HCT116 (cell line): ENCODE data around the gene RTN4RL1. TPM values are rescaled to one million over a fixed set of nuclear protein-coding genes. Genes with fewer than 3 reads are reported as not detected.

Experiments used
- ATAC-seq: fragments of 200-7000 bp; cut with Tn5 transposase; 2 replicates; pipeline ENCODE4 v1.9.1; 2020; ENCODE audit warnings: mild to moderate bottlenecking, moderate library complexity
- BruUV-seq: library from RNA; stranded (reverse); fragments of 400-500 nt; replicated peaks from 2 replicates; lab custom pipeline; 2021; lab: Mats Ljungman, UMichigan
- CTCF ChIA-PET: fragments of 300-600 bp; sonication (Branson Sonifier 250); formaldehyde crosslinking; loops from one replicate; lab custom pipeline; 2021; ENCODE audit warnings: antibody characterized with exemption; lab: Charles Lee
- POLR2A ChIA-PET: fragments of 300-600, 350-600 bp; sonication (Branson Sonifier 250); formaldehyde crosslinking; loops from one replicate; lab custom pipeline; 2021; ENCODE audit warnings: antibody characterized with exemption; lab: Charles Lee
- RAD21 ChIA-PET, 2 experiments: fragments of 300-600 bp; sonication (Branson Sonifier 250); formaldehyde crosslinking; loops; one replicate each; lab custom pipeline; 2023; ENCODE audit warnings: low total read pairs in 2 of 2; ENCODE audit not compliant: uncharacterized antibody in 2 of 2, unreplicated experiment in 2 of 2, low non-redundant PET in 1 of 2; lab: Charles Lee
- DNase-seq: peaks from one replicate; pipeline ENCODE4 v3.0.0-alpha.2; 2010; ENCODE audit warnings: low read depth, low spot score
- H2AFZ ChIP-seq: fragments of 200-600 bp; shearing (Covaris generic), sonication (generic); 2 replicates; pipeline ENCODE4 v1.6.1; 2017; ENCODE audit warnings: low read depth, mixed run types, mixed read lengths, antibody characterized with exemption, low read length; ENCODE audit not compliant: poor library complexity, severe bottlenecking
- H3K27ac ChIP-seq: 2 replicates; pipeline ENCODE4 v1.5.1; 2012; ENCODE audit warnings: low read depth, low read length
- H3K27me3 ChIP-seq: fragments of 200-600 bp; sonication (generic); 2 replicates; pipeline ENCODE4 v1.6.1; 2016; ENCODE audit warnings: mixed run types, low read length, mixed read lengths; ENCODE audit not compliant: insufficient read depth
- H3K36me3 ChIP-seq, 2 experiments: fragments of 200-500 bp in 1 of 2; fragments of 200-600 bp in 1 of 2; sonication (Bioruptor generic) in 1 of 2; sonication (generic) in 1 of 2; 2 replicates each; pipeline versions ENCODE4 v1.5.1 to v1.6.1; 2014 to 2016; ENCODE audit warnings: low read length in 2 of 2, inconsistent platforms in 1 of 2, mixed read lengths in 1 of 2, mixed run types in 1 of 2; ENCODE audit not compliant: insufficient read depth in 2 of 2, control insufficient read depth in 1 of 2
- H3K4me1 ChIP-seq, 2 experiments: fragments of 200-600 bp in 1 of 2; sonication (generic) in 1 of 2; 2 replicates each; pipeline versions ENCODE4 v1.5.1 to v1.6.1; 2012 to 2017; ENCODE audit warnings: low read length in 2 of 2, inconsistent platforms in 1 of 2, mild to moderate bottlenecking in 1 of 2, mixed read lengths in 1 of 2, mixed run types in 1 of 2, moderate library complexity in 1 of 2; ENCODE audit not compliant: insufficient read depth in 2 of 2, control insufficient read depth in 1 of 2
- H3K4me2 ChIP-seq: fragments of 200-600 bp; sonication (generic); 2 replicates; pipeline ENCODE4 v1.6.1; 2017; ENCODE audit warnings: mixed run types, low read length, mixed read lengths
- H3K4me3 ChIP-seq, 2 experiments: fragments of 200-600 bp in 1 of 2; sonication (generic) in 1 of 2; replicated peaks in 1 of 2; 2 replicates each; pipeline ENCODE4 v1.5.1; 2011 to 2016; ENCODE audit warnings: low read length in 2 of 2, control low read depth in 1 of 2, low read depth in 1 of 2, mild to moderate bottlenecking in 1 of 2, mixed read lengths in 1 of 2, mixed run types in 1 of 2
- H3K79me2 ChIP-seq: fragments of 200-600 bp; sonication (generic); 2 replicates; pipeline ENCODE4 v1.6.1; 2017; ENCODE audit warnings: mild to moderate bottlenecking, mixed run types, low read length, moderate library complexity, mixed read lengths; ENCODE audit not compliant: insufficient read depth
- H3K9ac ChIP-seq: fragments of 200-600 bp; sonication (generic); 2 replicates; pipeline ENCODE4 v1.6.1; 2016; ENCODE audit warnings: low read length, mixed read lengths
- H3K9me2 ChIP-seq: fragments of 200-600 bp; sonication (generic), shearing (Covaris generic); 2 replicates; pipeline ENCODE4 v1.6.1; 2017; ENCODE audit warnings: mixed run types, mild to moderate bottlenecking, moderate library complexity; ENCODE audit not compliant: insufficient read depth
- H3K9me3 ChIP-seq, 2 experiments: fragments of 200-500 bp in 1 of 2; fragments of 200-600 bp in 1 of 2; sonication (Bioruptor generic) in 1 of 2; sonication (generic) in 1 of 2; 2 replicates each; pipeline ENCODE4 v1.6.1; 2014 to 2017; ENCODE audit warnings: low read length in 2 of 2, mixed read lengths in 2 of 2, inconsistent platforms in 1 of 2, low read depth in 1 of 2, mild to moderate bottlenecking in 1 of 2, mixed run types in 1 of 2, moderate library complexity in 1 of 2; ENCODE audit not compliant: control insufficient read depth in 1 of 2, insufficient read depth in 1 of 2
- H4K20me1 ChIP-seq: fragments of 200-600 bp; sonication (generic), shearing (Covaris generic); 2 replicates; pipeline ENCODE4 v1.6.1; 2017; ENCODE audit warnings: mixed run types, mild to moderate bottlenecking, moderate library complexity; ENCODE audit not compliant: insufficient read depth
- CBX3 ChIP-seq: IDR thresholded peaks from 2 replicates; pipeline ENCODE4 v1.6.1; 2012; ENCODE audit warnings: low read depth
- EGR1 ChIP-seq: IDR thresholded peaks from 2 replicates; pipeline ENCODE4 v1.6.1; 2012; ENCODE audit warnings: low read depth
- EZH2 ChIP-seq: fragments of 200-600 bp; sonication (generic); IDR thresholded peaks from 2 replicates; pipeline ENCODE4 v1.6.1; 2017; ENCODE audit warnings: antibody characterized with exemption, mixed run types
- POLR2AphosphoS5 ChIP-seq: IDR thresholded peaks from 2 replicates; pipeline ENCODE4 v1.6.1; 2011; ENCODE audit warnings: mild to moderate bottlenecking, low read depth, low read length, moderate library complexity
- SIN3A ChIP-seq: IDR thresholded peaks from 2 replicates; pipeline ENCODE4 v1.6.1; 2012; ENCODE audit warnings: low read depth
- SP1 ChIP-seq: IDR thresholded peaks from 2 replicates; pipeline ENCODE4 v1.6.1; 2012; ENCODE audit warnings: low read depth
- TCF7L2 ChIP-seq: IDR thresholded peaks from 2 replicates; pipeline ENCODE4 v1.7.0; 2011; ENCODE audit warnings: borderline replicate concordance, inconsistent platforms; ENCODE audit not compliant: insufficient read depth, insufficient read length; ENCODE audit errors: extremely low read depth
- YY1 ChIP-seq: IDR thresholded peaks from 2 replicates; pipeline ENCODE4 v1.6.1; 2011; ENCODE audit warnings: low read length, low read depth, moderate library complexity, mild to moderate bottlenecking; ENCODE audit not compliant: insufficient replicate concordance; ENCODE audit errors: extremely low read depth
- ZFX ChIP-seq: fragments of 450-650 bp; IDR thresholded peaks from 2 replicates; pipeline ENCODE4 v1.6.1; 2017
- ZNF274 ChIP-seq: fragments of 200-500 bp; sonication (Bioruptor generic); IDR thresholded peaks from 2 replicates; pipeline ENCODE4 v1.6.1; 2014; ENCODE audit warnings: mild to moderate bottlenecking, low read depth, low read length, inconsistent platforms
- intact Hi-C: fragments of 100-400 bp; cut with micrococcal nuclease; formaldehyde crosslinking; loops from 2 replicates; pipeline ENCODE4 v1.10.0; 2022
- total RNA-seq: library from RNA; stranded (reverse); gene quantifications from one replicate; pipeline ENCODE4 v1.2.1, GENCODE V29; 2021; ENCODE audit not compliant: unreplicated experiment
- TF ChIP-seq, protein P1 (sequence below), 3 experiments: fragments of 200-600 bp in 1 of 3; sonication (generic) in 1 of 3; IDR thresholded peaks in 2 of 3; conservative IDR thresholded peaks in 1 of 3; 2 replicates each; pipeline ENCODE4 v1.5.1; 2012 to 2017; ENCODE audit warnings: low read depth in 2 of 3, low read length in 2 of 3, antibody characterized with exemption in 1 of 3, borderline replicate concordance in 1 of 3, control low read depth in 1 of 3, mild to moderate bottlenecking in 1 of 3, mixed read lengths in 1 of 3, mixed run types in 1 of 3, moderate library complexity in 1 of 3; ENCODE audit not compliant: insufficient read depth in 1 of 3
- TF ChIP-seq, protein P2 (sequence below): IDR thresholded peaks from 2 replicates; pipeline ENCODE4 v1.6.1; 2012; ENCODE audit warnings: low read depth
- TF ChIP-seq, protein P3 (sequence below): IDR thresholded peaks from 2 replicates; pipeline ENCODE4 v1.6.1; 2012

The RTN4RL1 gene
- total RNA-seq, 1 experiment from 2014 or later = 3.7 TPM

- no peak overlapping the region for H3K27ac ChIP-seq
- H3K9ac ChIP-seq = no peak overlapping the region
- CTCF ChIA-PET = no interaction called here
- POLR2A ChIA-PET = no interaction called here
- no peak overlapping the region for H3K4me2 ChIP-seq
- no peak overlapping the region for H2AFZ ChIP-seq
- DNase-seq (no peak), ATAC-seq (no peak)
- TF ChIP-seq SP1 = no peak
- TF ChIP-seq YY1 = no peak
- no peak for TF ChIP-seq POLR2AphosphoS5
- TF ChIP-seq, protein P1, sequence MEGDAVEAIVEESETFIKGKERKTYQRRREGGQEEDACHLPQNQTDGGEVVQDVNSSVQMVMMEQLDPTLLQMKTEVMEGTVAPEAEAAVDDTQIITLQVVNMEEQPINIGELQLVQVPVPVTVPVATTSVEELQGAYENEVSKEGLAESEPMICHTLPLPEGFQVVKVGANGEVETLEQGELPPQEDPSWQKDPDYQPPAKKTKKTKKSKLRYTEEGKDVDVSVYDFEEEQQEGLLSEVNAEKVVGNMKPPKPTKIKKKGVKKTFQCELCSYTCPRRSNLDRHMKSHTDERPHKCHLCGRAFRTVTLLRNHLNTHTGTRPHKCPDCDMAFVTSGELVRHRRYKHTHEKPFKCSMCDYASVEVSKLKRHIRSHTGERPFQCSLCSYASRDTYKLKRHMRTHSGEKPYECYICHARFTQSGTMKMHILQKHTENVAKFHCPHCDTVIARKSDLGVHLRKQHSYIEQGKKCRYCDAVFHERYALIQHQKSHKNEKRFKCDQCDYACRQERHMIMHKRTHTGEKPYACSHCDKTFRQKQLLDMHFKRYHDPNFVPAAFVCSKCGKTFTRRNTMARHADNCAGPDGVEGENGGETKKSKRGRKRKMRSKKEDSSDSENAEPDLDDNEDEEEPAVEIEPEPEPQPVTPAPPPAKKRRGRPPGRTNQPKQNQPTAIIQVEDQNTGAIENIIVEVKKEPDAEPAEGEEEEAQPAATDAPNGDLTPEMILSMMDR (IDR thresholded peaks at IDR 0.05 in 2 of 3, conservative IDR thresholded peaks at IDR 0.05 in 1 of 3; ENCODE audit: borderline replicate concordance in 1 of 3, insufficient read depth in 1 of 3, low read depth in 2 of 3, low read length in 2 of 3) = no peak
- no peak for TF ChIP-seq ZNF274
- TF ChIP-seq TCF7L2 = no peak
- TF ChIP-seq CBX3 = no peak
- no peak for TF ChIP-seq SIN3A
- TF ChIP-seq ZFX = no peak
- TF ChIP-seq EGR1 = no peak
- TF ChIP-seq, protein P2, sequence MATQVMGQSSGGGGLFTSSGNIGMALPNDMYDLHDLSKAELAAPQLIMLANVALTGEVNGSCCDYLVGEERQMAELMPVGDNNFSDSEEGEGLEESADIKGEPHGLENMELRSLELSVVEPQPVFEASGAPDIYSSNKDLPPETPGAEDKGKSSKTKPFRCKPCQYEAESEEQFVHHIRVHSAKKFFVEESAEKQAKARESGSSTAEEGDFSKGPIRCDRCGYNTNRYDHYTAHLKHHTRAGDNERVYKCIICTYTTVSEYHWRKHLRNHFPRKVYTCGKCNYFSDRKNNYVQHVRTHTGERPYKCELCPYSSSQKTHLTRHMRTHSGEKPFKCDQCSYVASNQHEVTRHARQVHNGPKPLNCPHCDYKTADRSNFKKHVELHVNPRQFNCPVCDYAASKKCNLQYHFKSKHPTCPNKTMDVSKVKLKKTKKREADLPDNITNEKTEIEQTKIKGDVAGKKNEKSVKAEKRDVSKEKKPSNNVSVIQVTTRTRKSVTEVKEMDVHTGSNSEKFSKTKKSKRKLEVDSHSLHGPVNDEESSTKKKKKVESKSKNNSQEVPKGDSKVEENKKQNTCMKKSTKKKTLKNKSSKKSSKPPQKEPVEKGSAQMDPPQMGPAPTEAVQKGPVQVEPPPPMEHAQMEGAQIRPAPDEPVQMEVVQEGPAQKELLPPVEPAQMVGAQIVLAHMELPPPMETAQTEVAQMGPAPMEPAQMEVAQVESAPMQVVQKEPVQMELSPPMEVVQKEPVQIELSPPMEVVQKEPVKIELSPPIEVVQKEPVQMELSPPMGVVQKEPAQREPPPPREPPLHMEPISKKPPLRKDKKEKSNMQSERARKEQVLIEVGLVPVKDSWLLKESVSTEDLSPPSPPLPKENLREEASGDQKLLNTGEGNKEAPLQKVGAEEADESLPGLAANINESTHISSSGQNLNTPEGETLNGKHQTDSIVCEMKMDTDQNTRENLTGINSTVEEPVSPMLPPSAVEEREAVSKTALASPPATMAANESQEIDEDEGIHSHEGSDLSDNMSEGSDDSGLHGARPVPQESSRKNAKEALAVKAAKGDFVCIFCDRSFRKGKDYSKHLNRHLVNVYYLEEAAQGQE = no peak
- TF ChIP-seq EZH2 = no peak
- TF ChIP-seq, protein P3, sequence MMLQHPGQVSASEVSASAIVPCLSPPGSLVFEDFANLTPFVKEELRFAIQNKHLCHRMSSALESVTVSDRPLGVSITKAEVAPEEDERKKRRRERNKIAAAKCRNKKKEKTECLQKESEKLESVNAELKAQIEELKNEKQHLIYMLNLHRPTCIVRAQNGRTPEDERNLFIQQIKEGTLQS = no peak
- no peaks in the 10 kb centered on the region for H3K36me3 ChIP-seq
- no TSS peak for BruUV-seq
- no peaks in the 10 kb centered on the region for H3K4me1 ChIP-seq
- RAD21 ChIA-PET = no interaction called here
- no peaks in the 10 kb centered on the region for H3K9me2 ChIP-seq
- H3K9me3 ChIP-seq = no peaks in the 10 kb centered on the region
- no peak overlapping the region for H3K4me3 ChIP-seq
- intact Hi-C loops = no loop called here
- no peaks in the 10 kb centered on the region for H3K27me3 ChIP-seq
- H3K79me2 ChIP-seq = no peaks in the 10 kb centered on the region
- H4K20me1 ChIP-seq = no peaks in the 10 kb centered on the region
Measured at GRCh38 chr17:1945621-1946020, 79.5 kb downstream of the RTN4RL1 start.
